Right lung (tissue), 5 donors: Measurements from ENCODE around the gene TMC6. TPM values are rescaled to one million over a fixed set of nuclear protein-coding genes. Genes with fewer than 3 reads are reported as not detected.
"Not testable (repeated sequence)": the region's sequence is repeated elsewhere in the genome, so short reads cannot be mapped to it uniquely, and the experiment has no call there.

Source experiments
- DNase-seq, 2 donors: peaks; one replicate each; pipeline ENCODE4 v3.0.0-alpha.2; 2013
- polyA plus RNA-seq, 5 donors: library from polyadenylated mRNA; unstranded; fragments of 120-200 nt; gene quantifications; one replicate each; pipeline versions ENCODE4 v1.2.1 to v1.2.3, GENCODE V29; 2013; ENCODE audit warnings: inconsistent platforms in 1 of 5, low replicate concordance in 1 of 5; ENCODE audit not compliant: insufficient read length in 5 of 5, insufficient read depth in 1 of 5

TMC6 gene
- polyA plus RNA-seq, 5 donors: 23.7 to 47.7 (median 38.6) TPM

- no peak for DNase-seq
Measured at GRCh38 chr17:78163881-78164747, 35.6 kb upstream of the TMC6 start.

DNA sequence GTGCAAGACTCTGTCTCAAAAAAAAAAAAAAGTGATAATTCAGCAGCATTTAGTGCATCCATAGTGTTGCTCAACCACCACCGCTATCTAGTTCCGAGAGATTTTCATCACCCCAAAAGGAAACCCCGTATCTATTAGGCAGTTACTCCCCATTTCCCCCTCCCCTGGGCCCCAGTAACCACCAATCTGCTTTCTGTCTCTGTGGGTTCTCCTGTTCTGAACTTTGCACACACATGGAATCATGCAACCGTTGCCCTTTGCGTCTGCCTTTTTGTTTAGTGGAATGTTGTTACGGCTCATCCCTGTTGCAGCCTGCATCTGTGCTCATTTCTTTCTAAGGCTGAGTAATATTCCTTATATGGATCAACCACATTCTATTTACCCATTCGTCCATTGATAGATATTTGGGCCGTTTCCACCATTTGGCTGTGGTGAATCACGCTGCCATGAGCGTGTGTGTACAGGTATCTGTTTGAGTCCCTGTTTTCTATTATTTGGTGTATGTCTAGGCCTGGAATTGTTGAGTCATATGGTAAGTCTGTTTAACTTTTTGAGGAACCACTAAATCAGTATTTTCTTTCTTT is 31.1 kb upstream of the TMC6 start:
- DNase-seq: no peak

- no peak for DNase-seq
Measured at GRCh38 chr17:78154903-78155811, 26.6 kb upstream of the TMC6 start.

- DNase-seq: no peak
Measured at GRCh38 chr17:78151514-78152008, 23.0 kb upstream of the TMC6 start.

DNA sequence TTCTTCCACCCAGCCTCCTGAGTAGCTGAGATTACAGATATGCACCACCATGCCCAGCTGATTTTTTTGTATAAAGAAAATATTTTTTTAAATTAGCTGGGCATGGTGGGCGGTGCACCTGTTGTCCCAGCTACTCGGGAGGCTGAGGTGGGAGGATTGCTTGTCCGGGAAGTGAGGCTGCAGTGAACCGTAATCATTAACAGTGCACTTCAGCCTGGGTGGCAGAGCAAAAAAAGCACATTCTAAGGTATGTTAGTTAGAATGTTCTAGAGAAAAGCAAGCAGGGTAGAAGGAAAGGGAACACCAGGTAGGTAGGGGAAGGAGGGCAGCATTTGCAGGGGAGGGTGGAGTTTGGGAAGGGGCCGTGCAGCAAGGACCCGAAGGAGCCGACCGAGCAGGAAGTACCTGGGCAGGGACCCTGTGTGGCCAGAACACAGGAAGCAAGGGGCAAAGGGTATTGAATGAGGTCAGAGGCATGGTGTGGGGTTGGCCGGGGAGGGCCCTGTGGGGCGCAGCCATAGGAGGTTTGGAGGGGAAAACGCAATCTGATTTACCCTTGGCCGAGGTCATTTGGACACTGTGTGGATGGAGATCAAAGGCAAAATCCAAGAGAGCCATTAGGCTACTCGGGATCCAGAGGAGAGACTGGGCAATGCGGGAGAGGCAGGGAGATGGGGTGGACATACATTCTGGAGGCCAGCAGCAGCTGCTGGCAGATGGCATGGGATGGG is 19.9 kb upstream of the TMC6 start:
- no peak for DNase-seq

GRCh38 chr17:78147315-78147998 is 18.9 kb upstream of the TMC6 start:
- no peak for DNase-seq

DNA sequence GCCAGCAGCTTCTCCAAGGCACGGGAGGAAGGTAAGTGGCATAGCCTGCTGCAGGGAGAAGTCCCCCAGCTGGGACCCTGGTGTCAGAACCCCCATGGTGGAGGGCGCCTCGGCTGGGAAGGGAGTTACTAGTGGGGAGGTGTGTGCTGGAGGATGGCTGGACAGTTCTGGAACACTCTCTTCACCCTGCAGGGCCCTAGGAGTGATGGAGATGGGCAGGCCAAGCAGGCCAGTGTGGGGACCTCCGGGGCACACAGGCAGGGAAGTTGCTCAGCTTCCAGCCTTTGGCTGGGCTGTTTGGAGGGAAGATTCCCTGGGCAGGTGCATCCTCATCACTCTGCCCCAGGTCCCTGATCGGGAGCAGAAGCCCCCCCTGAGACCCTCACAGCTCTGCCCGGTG is 18.3 kb upstream of the TMC6 start:
- DNase-seq: no peak

GRCh38 chr17:78146471-78146869 is 17.9 kb upstream of the TMC6 start:
- no peak for DNase-seq

GRCh38 chr17:78144736-78145641 is 16.4 kb upstream of the TMC6 start:
- no peak for DNase-seq

GRCh38 chr17:78144147-78144719 is 15.7 kb upstream of the TMC6 start:
- DNase-seq: peak; percentile 90

- no peak for DNase-seq
Measured at GRCh38 chr17:78143214-78144146, 14.9 kb upstream of the TMC6 start.

- no peak for DNase-seq
Measured at GRCh38 chr17:78142119-78142861, 13.7 kb upstream of the TMC6 start.

- no peak for DNase-seq
Measured at GRCh38 chr17:78141437-78142118, 13.0 kb upstream of the TMC6 start.

- peak; percentile 67 to 68 for DNase-seq
Measured at GRCh38 chr17:78140169-78141051, 11.9 kb upstream of the TMC6 start.

DNA sequence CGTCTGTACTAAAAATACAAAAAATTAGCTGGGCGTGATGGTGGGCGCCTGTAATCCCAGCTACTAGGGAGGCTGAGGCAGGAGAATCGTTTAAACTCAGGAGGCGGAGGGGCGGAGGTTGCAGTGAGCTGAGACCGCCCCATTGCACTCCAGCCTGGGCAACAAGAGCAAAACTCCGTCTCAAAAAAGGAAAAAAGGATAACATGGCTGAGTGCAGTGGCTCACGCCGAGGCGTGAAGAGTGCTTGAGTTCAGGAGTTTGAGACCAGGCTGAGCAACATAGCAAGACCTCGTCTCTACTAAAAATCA is 11.3 kb upstream of the TMC6 start:
- not testable (repeated sequence) for DNase-seq
